ENCODE measurements around the gene DOCK2. TPM values are rescaled to one million over a fixed set of nuclear protein-coding genes. Genes with fewer than 3 reads are reported as not detected.

The DOCK2 gene
- total and polyA plus RNA-seq, 2 of the 8 experiments (the other 6 are each of a cell fraction or from before 2014, with no cell fraction given): 3.9 to 5.7 TPM

- Histone ChIP-seq H2BK20ac (ENCODE audit: low read length) (no peak overlapping the region), H2BK12ac (ENCODE audit: low read depth, low read length) (no peak overlapping the region), H3K79me2 (ENCODE audit: control insufficient read depth in 1 of 2, insufficient read depth in 2 of 2, low read length in 2 of 2) (no peaks in the 10 kb centered on the region), H3K4ac (replicated peaks; ENCODE audit: insufficient read length, low read depth, low read length) (no peak overlapping the region), H2BK15ac (ENCODE audit: low read length) (no peak overlapping the region), H3K9ac (replicated peaks in 1 of 4; ENCODE audit: extremely low read depth in 1 of 4, low read depth in 3 of 4, low read length in 3 of 4) (no peak overlapping the region), H3K79me1 (ENCODE audit: low read depth, low read length) (no peaks in the 10 kb centered on the region), H3K18ac (ENCODE audit: extremely low read depth, low read length) (no peak overlapping the region), H3K4me2 (ENCODE audit: insufficient read depth in 1 of 2, low read depth in 2 of 2, low read length in 2 of 2) (no peak overlapping the region), H3K4me3 (ENCODE audit: extremely low read depth in 1 of 4, insufficient read depth in 2 of 4, low read depth in 3 of 4, low read length in 4 of 4) (no peak overlapping the region), H3K14ac (ENCODE audit: insufficient read length) (no peak overlapping the region), H3K23ac (ENCODE audit: insufficient read length) (no peak overlapping the region), H3K4me1 (replicated peaks in 1 of 4; ENCODE audit: control insufficient read depth in 3 of 4, insufficient read depth in 4 of 4, low read length in 3 of 4) (no peaks in the 10 kb centered on the region), H3K9me3 (ENCODE audit: insufficient read depth in 2 of 2, low read depth in 1 of 2, low read length in 1 of 2) (no peaks in the 10 kb centered on the region), H3K56ac (replicated peaks; ENCODE audit: insufficient read length, low read depth, low read length) (no peak overlapping the region), H3K36me3 (ENCODE audit: control insufficient read depth in 2 of 4, insufficient read depth in 4 of 4, low read length in 3 of 4) (no peaks in the 10 kb centered on the region), H2BK120ac (replicated peaks; ENCODE audit: low read depth, low read length) (no peak overlapping the region), H2BK5ac (ENCODE audit: low read depth, low read length) (no peak overlapping the region), H3K23me2 (ENCODE audit: low read depth, low read length) (no peaks in the 10 kb centered on the region), H2AK5ac (ENCODE audit: low read depth, low read length) (no peak overlapping the region), H2AFZ (ENCODE audit: low read length) (no peak overlapping the region), H3K27me3 (replicated peaks in 1 of 4; ENCODE audit: control insufficient read depth in 3 of 4, extremely low read depth in 1 of 4, insufficient read depth in 3 of 4, low read length in 3 of 4) (no peaks in the 10 kb centered on the region; a peak in 1 of 7 replicates), H4K91ac (replicated peaks; ENCODE audit: insufficient read length, low read length) (no peak overlapping the region), H4K20me1 (replicated peaks in 1 of 2; ENCODE audit: control insufficient read depth in 1 of 2, insufficient read depth in 2 of 2, low read length in 2 of 2) (no peaks in the 10 kb centered on the region), H4K8ac (ENCODE audit: extremely low read depth, insufficient read depth, low read length) (no peak overlapping the region), H3K27ac (ENCODE audit: low read depth, low read length) (no peak overlapping the region), H4K5ac (ENCODE audit: insufficient read length, low read depth, low read length) (no peak overlapping the region)
- POLR2A ChIA-PET (ENCODE audit: partially characterized antibody): no interaction called here
- TF ChIP-seq GTF2F1 (IDR thresholded peaks at IDR 0.05; ENCODE audit: borderline replicate concordance, low read depth, low read length) (no peak), YY1 (IDR thresholded peaks at IDR 0.05; ENCODE audit: low read depth, low read length) (no peak), MAFK (IDR thresholded peaks at IDR 0.05; ENCODE audit: low read depth, low read length) (no peak), SIX5 (IDR thresholded peaks at IDR 0.05; ENCODE audit: low read depth, low read length) (no peak), RBBP5 (IDR thresholded peaks at IDR 0.05; ENCODE audit: borderline replicate concordance, low read depth, low read length) (no peak), SP2 (IDR thresholded peaks at IDR 0.05; ENCODE audit: low read length) (no peak), POLR2AphosphoS5 (IDR thresholded peaks at IDR 0.05; ENCODE audit: low read depth, low read length) (no peak), ATF2 (IDR thresholded peaks at IDR 0.05; ENCODE audit: low read length) (no peak), ASH2L (IDR thresholded peaks at IDR 0.05; ENCODE audit: low read length) (no peak), RAD21 (IDR thresholded peaks at IDR 0.05 in 1 of 2, conservative IDR thresholded peaks at IDR 0.05 in 1 of 2; ENCODE audit: low read depth in 2 of 2, low read length in 2 of 2) (no peak), CHD2 (IDR thresholded peaks at IDR 0.05; ENCODE audit: low read length) (no peak), POU5F1 (IDR thresholded peaks at IDR 0.05; ENCODE audit: low read depth, low read length) (no peak)
- CTCF ChIA-PET (ENCODE audit: partially characterized antibody): no interaction called here
- WGBS, 2 experiments (ENCODE audit: extremely low coverage in 1 of 2, insufficient coverage in 1 of 2, insufficient read length in 1 of 2, insufficient replicate concordance in 2 of 2, low coverage in 1 of 2, low lambda C conversion rate in 2 of 2, missing lambda C conversion rate in 1 of 2): 94% methylated on average over 3 of the region's 3 CpGs; no CpG with 5 or more reads in 1 of the 2 experiments
- no peak for DNase-seq (ENCODE audit: low read depth in 1 of 2, low spot score in 2 of 2)
- no peak for FAIRE-seq
These were observed 360.7 kb downstream of the DOCK2 start for GRCh38 chr5:169997798-169998197.
